ENCODE results near the gene RASSF8.

RASSF8 gene

GRCh38 chr12:26068503-26068902, 110.0 kb downstream of the RASSF8 start:
- DNase-seq: no peak

- no peak for DNase-seq
Observed at GRCh38 chr12:26069796-26070195, 111.3 kb downstream of the RASSF8 start.

- no peak for DNase-seq
Observed at GRCh38 chr12:26077915-26078702, 119.6 kb downstream of the RASSF8 start.

- DNase-seq: no peak
Observed at GRCh38 chr12:26080911-26081310, 122.4 kb downstream of the RASSF8 start.

- no peak for DNase-seq
Observed at GRCh38 chr12:26086936-26087335, 128.5 kb downstream of the RASSF8 start.

GRCh38 chr12:26088998-26089397, 130.5 kb downstream of the RASSF8 start:
- no peak for DNase-seq

- DNase-seq: no peak
Observed at GRCh38 chr12:26090836-26091510, 132.5 kb downstream of the RASSF8 start.

GRCh38 chr12:26091822-26092221, 133.3 kb downstream of the RASSF8 start:
- no peak for DNase-seq

GRCh38 chr12:26092346-26093105, 134.0 kb downstream of the RASSF8 start:
- DNase-seq: no peak

- DNase-seq: no peak
Observed at GRCh38 chr12:26095186-26095585, 136.7 kb downstream of the RASSF8 start.

GRCh38 chr12:26096036-26096435, 137.6 kb downstream of the RASSF8 start:
- no peak for DNase-seq

- DNase-seq: peak; percentile 26
Observed at GRCh38 chr12:26097046-26097878, 138.8 kb downstream of the RASSF8 start.

- no peak for DNase-seq
Observed at GRCh38 chr12:26100666-26101349, 142.3 kb downstream of the RASSF8 start.

- DNase-seq: no peak
Observed at GRCh38 chr12:26101350-26101734, 142.9 kb downstream of the RASSF8 start.

- DNase-seq: no peak
Observed at GRCh38 chr12:26101763-26102162, 143.3 kb downstream of the RASSF8 start.

GRCh38 chr12:26102953-26103352, 144.5 kb downstream of the RASSF8 start:
- DNase-seq: no peak

GRCh38 chr12:26106347-26106746, 147.9 kb downstream of the RASSF8 start:
- DNase-seq: no peak

- no peak for DNase-seq
Observed at GRCh38 chr12:26108915-26109314, 150.4 kb downstream of the RASSF8 start.

- DNase-seq: no peak
Observed at GRCh38 chr12:26109343-26109881, 150.9 kb downstream of the RASSF8 start.

GRCh38 chr12:26112232-26112631, 153.8 kb downstream of the RASSF8 start:
- DNase-seq: no peak

GRCh38 chr12:26112703-26113147, 154.2 kb downstream of the RASSF8 start:
- no peak for DNase-seq

- no peak for DNase-seq
Observed at GRCh38 chr12:26113181-26113654, 154.7 kb downstream of the RASSF8 start.

All from T-helper 9 cell (primary cell).